GM12891 (cell line): ENCODE measurements around the gene PGAP1. TPM values are rescaled to one million over a fixed set of nuclear protein-coding genes. Genes with fewer than 3 reads are reported as not detected.

Source experiments
- DNase-seq: peaks from one replicate; pipeline ENCODE4 v3.0.0; 2011; ENCODE audit warnings: low spot score; ENCODE audit not compliant: insufficient read length
- FAIRE-seq: peaks from 2 replicates; lab custom pipeline; 2011; peaks lifted over from hg19 to GRCh38; lab: Jason Lieb, UNC
- PAX5 ChIP-seq: IDR thresholded peaks from 2 replicates; pipeline ENCODE4 v1.6.1; 2011; ENCODE audit warnings: low read length, moderate library complexity, mild to moderate bottlenecking; ENCODE audit not compliant: insufficient read depth, severe bottlenecking
- POLR2A ChIP-seq: IDR thresholded peaks from 2 replicates; pipeline ENCODE4 v1.6.1; 2011; ENCODE audit warnings: low read depth, low read length, control low read depth
- POLR2AphosphoS5 ChIP-seq: IDR thresholded peaks from 2 replicates; pipeline ENCODE4 v1.6.1; 2011; ENCODE audit warnings: low read depth, low read length, control low read depth
- POU2F2 ChIP-seq: IDR thresholded peaks from 2 replicates; pipeline ENCODE4 v1.6.1; 2011; ENCODE audit warnings: low read depth, mild to moderate bottlenecking, control low read depth, low read length, moderate library complexity
- SPI1 ChIP-seq: IDR thresholded peaks from 2 replicates; pipeline ENCODE4 v1.6.1; 2011; ENCODE audit warnings: low read depth, low read length, control low read depth
- TAF1 ChIP-seq: IDR thresholded peaks from 2 replicates; pipeline ENCODE4 v1.6.1; 2011; ENCODE audit warnings: low read depth, low read length, control low read depth
- polyA plus RNA-seq: library from polyadenylated mRNA; unstranded; fragments of >200 nt; gene quantifications from one replicate; pipeline ENCODE4 v1.2.1, GENCODE V29; 2012; ENCODE audit warnings: low read depth, missing spikeins, inconsistent platforms; ENCODE audit not compliant: missing spikeins

The PGAP1 gene, protein sequence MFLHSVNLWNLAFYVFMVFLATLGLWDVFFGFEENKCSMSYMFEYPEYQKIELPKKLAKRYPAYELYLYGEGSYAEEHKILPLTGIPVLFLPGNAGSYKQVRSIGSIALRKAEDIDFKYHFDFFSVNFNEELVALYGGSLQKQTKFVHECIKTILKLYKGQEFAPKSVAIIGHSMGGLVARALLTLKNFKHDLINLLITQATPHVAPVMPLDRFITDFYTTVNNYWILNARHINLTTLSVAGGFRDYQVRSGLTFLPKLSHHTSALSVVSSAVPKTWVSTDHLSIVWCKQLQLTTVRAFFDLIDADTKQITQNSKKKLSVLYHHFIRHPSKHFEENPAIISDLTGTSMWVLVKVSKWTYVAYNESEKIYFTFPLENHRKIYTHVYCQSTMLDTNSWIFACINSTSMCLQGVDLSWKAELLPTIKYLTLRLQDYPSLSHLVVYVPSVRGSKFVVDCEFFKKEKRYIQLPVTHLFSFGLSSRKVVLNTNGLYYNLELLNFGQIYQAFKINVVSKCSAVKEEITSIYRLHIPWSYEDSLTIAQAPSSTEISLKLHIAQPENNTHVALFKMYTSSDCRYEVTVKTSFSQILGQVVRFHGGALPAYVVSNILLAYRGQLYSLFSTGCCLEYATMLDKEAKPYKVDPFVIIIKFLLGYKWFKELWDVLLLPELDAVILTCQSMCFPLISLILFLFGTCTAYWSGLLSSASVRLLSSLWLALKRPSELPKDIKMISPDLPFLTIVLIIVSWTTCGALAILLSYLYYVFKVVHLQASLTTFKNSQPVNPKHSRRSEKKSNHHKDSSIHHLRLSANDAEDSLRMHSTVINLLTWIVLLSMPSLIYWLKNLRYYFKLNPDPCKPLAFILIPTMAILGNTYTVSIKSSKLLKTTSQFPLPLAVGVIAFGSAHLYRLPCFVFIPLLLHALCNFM
- polyA plus RNA-seq, result 1.6 TPM

DNA sequence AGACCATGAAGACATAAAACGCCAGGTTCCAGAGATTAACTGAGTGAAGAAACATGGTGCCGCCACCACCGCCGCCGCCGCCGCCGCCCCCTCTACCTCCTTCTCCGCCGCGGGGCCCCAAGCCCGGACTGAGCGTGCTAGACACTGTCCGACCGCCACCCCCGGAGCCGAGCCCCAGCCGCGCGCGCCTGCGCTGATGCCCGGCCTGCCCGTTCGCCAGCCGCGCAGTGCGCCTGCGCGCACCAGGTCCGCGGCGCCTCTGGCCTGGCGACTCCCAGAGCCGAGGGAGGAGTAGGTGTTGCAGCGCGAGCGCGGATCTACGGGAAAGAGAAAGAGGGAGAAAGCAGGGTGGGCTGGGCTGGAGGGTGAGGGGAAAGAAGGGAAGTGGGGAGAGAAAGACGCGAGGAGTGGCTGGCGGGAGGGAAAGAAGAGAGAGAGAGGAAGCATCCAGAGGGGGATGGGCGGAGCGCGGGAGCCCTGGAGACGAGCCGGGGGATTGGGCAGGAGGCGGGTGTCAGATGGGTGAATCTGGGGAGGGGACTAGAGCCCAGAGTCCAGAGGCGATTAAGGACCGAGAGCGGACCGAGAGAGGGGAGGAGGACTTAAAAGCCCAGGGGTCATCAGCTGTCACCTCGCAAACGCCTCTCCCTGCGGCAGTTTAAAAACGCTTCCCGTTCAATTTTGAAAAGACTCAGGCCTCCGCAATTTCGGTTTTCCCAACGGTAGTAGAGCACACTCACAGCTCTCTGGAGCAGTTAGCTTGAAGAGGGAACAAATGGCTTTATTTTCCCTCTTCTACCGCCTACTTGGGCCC lies at the start of gene PGAP1:
Gene PGAP1 (minus strand): TSS at position 146 of the 814 bp plus-strand sequence. CDS start 91 bp downstream, at position 55.
- peak; percentile 71; the same call in 1 of the 2 replicates for TF ChIP-seq POLR2A
- no peak for TF ChIP-seq POU2F2
- no peak for TF ChIP-seq PAX5
- peak; percentile 56 for TF ChIP-seq POLR2AphosphoS5
- peak; percentile 47; the same call in 1 of the 2 replicates for TF ChIP-seq TAF1
- peak; percentile 99 for FAIRE-seq

DNA sequence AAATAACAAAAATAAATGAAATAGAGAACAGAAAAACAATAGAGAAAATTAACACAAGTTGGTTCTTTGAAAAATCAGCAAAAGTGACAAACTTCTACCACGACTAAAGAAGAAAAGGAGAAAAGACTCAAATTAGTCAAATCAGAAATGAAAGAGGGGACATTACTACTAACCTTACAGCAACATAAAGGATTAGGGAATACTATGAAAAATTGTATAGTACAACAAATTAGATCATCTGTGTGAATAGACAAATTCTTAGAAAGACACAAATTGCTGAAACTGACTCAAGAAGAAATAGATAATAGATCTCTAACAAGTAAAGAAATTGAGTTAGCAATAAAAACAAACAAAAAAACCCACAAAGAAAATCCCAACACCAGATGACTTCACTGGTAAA lies 48.5 kb upstream of the PGAP1 start:
- TF ChIP-seq TAF1 (no peak), POU2F2 (no peak), PAX5 (no peak), SPI1 (no peak), POLR2AphosphoS5 (no peak), POLR2A (no peak)
- no peak for FAIRE-seq

More for the DNA sequence above, at the start of gene PGAP1:
- peak; percentile 75 for DNase-seq

DNA sequence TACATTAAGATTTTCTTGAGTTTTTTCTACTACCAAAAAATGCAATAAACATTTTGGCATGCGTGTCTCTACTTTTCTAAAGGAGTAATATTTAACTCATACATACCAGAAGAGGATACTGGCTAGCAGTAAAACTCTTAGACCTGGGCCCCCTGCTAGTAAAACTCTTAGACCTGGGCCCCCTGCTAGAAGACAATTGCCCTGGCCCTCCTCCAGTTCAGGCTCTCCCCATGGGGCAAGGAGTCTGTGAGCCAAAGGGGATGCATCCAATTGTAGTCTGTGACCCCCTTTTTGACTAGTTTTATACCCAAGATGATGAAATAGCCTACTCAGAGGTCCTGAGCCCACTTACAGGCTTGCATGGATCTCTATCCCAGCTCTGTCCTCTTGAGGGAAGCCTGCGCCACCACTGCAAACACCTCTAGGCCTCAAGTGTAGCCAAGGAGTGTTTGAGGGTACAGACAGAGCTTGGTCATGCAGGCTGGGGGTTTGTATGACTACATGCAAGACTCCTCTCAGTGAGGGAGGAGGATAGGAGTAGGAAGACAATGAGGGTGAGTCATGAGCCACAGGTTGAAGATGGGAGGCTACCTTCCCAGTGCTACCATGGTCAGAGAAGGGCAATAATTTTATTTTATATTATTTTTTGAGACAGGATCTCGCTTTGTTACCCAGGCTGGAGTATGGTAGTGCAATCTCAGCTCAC lies 45.2 kb upstream of the PGAP1 start:
- DNase-seq (no peak), FAIRE-seq (no peak)
- no peak for TF ChIP-seq POLR2AphosphoS5
- TF ChIP-seq SPI1, result no peak
- TF ChIP-seq PAX5, result no peak
- TF ChIP-seq POLR2A, result no peak
- TF ChIP-seq TAF1, result no peak
- no peak for TF ChIP-seq POU2F2

More for the DNA sequence above, 48.5 kb upstream of the PGAP1 start:
- DNase-seq, result no peak

DNA sequence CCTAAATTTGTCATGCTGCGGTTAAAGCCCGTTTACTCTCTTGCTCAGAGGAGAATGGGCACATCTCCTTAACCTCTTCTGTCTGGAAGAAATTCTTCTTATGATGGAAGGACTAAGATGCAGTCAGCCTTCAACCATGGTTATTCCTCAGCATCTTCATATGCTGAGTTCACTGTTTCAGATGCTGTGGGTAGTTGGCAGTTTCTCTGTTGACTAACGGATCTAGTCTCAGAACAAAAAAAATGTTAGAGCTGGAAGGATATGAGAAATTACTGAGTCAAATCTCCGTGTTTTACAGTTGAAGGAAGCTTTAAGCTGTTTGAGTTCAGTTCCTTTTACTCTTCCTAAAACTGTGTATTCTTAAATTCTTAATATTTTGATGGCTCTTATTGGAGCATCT lies 43.6 kb upstream of the PGAP1 start:
- TF ChIP-seq TAF1, result no peak
- no peak for TF ChIP-seq POU2F2
- no peak for TF ChIP-seq POLR2A
- TF ChIP-seq PAX5, result no peak
- TF ChIP-seq SPI1, result no peak
- no peak for TF ChIP-seq POLR2AphosphoS5
- FAIRE-seq (no peak), DNase-seq (no peak)

DNA sequence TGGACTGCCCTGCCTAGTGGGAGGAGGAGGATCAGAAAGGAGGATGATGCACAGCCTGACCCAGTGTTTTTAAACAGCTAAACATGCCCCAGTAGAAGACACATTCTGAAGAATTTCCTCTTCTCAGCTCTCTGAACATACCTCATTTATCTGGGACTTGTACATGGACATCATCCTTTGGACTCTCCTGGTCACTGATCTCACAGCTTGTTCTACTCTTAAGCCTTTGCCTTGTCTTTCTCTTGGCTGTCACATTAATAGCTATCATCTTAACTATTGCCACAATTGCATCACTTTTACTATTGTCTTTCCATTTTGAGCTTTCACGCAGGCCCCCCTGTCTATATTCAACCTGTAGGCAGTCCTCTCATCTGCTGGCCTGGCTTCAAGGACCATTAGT lies 42.0 kb upstream of the PGAP1 start:
- peak; percentile 50 for FAIRE-seq

DNA sequence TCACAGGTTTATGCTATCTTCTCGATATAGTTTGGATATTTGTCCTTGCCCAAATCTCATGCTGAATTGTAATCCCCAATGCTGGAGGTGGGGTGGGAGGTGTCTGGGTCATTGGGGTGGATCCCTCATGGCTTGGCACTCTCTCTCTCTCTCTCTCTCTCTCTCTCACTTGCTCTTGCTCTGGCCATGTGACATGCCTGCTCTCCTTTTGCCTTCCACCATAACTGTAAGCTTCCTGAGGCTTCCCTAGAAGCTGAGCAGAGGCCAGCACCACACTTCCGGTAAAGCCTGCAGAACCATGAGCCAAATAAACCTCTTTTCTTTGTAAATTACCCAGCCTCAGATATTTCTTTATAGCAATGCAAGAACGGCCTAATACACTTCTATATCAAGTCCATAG lies 41.3 kb upstream of the PGAP1 start:
- FAIRE-seq, result no peak
- TF ChIP-seq PAX5 (no peak), POU2F2 (no peak), SPI1 (no peak), POLR2AphosphoS5 (no peak), TAF1 (no peak), POLR2A (no peak)
- no peak for DNase-seq

More for the DNA sequence above, 42.0 kb upstream of the PGAP1 start:
- TF ChIP-seq TAF1 (no peak), POLR2A (no peak), SPI1 (no peak), PAX5 (no peak), POU2F2 (no peak), POLR2AphosphoS5 (no peak)
- DNase-seq, result no peak

DNA sequence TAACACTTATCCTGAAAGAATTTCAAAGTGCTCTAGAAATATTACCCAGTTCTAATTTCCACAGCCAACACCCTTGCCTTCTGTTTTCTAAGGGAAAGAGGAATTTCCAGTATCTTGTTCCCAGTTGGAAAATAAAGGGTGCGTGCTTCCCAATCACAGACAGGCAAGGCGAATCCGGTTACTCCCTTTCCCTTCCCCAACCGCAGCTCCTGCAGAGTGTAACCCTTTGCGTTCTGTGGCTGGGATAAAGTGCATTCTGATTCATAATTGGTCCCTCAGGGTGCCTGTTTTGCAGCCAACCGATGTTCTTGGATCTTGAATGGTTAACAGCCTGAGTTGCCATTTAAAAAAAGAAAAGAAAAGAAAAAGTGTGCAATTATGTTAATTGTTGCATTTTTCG lies 40.6 kb upstream of the PGAP1 start:
- DNase-seq (no peak), FAIRE-seq (no peak)
- no peak for TF ChIP-seq PAX5
- TF ChIP-seq POLR2A, result no peak
- TF ChIP-seq POLR2AphosphoS5, result no peak
- no peak for TF ChIP-seq TAF1
- no peak for TF ChIP-seq SPI1
- TF ChIP-seq POU2F2, result no peak
